K562 (cell line): Measurements from ENCODE around the gene USP32. TPM values are rescaled to one million over a fixed set of nuclear protein-coding genes. Genes with fewer than 3 reads are reported as not detected.

Experiments
- BDP1 ChIP-seq: IDR thresholded peaks from 3 replicates; pipeline ENCODE4 v1.6.1; 2011; ENCODE audit not compliant: insufficient read length, insufficient read depth
- CHCHD3 ChIP-seq: fragments of 250-450 bp; sonication (Bioruptor Pico); IDR thresholded peaks from 2 replicates; pipeline ENCODE4 v2.1.2; 2022; ENCODE audit warnings: mild to moderate bottlenecking
- HCFC1 ChIP-seq: IDR thresholded peaks from 2 replicates; pipeline ENCODE4 v1.6.1; 2012; ENCODE audit warnings: low read depth, low read length, improper control_type of control experiment
- RBFOX2 ChIP-seq: fragments of 200-400 bp; formaldehyde crosslinking; IDR thresholded peaks from 2 replicates; pipeline ENCODE4 v1.6.1; 2017; ENCODE audit warnings: low read depth, mild to moderate bottlenecking, low read length, moderate library complexity
- THRAP3 ChIP-seq: fragments of 450-650 bp; IDR thresholded peaks from 2 replicates; pipeline ENCODE4 v1.6.1; 2016; ENCODE audit warnings: mild to moderate bottlenecking, inconsistent platforms, borderline replicate concordance
- YY1 ChIP-seq, 3 experiments: IDR thresholded peaks; 2 replicates each; pipeline ENCODE4 v1.6.1; 2011; ENCODE audit warnings: low read length in 2 of 3, mild to moderate bottlenecking in 2 of 3, moderate library complexity in 2 of 3, borderline replicate concordance in 1 of 3, control low read depth in 1 of 3, low read depth in 1 of 3; ENCODE audit not compliant: insufficient read depth in 3 of 3, insufficient replicate concordance in 2 of 3, control insufficient read depth in 1 of 3, insufficient read length in 1 of 3; ENCODE audit errors: extremely low read depth in 1 of 3
- polyA plus RNA-seq, 8 experiments: library from polyadenylated mRNA; depleted of rRNA in 4 of 8; stranded (reverse) in 5 of 8; unstranded in 3 of 8; fragments of >200 nt; fragmentation: Nextera tagmentation in 2 of 8; fragmentation: Illumina TruSeq in 1 of 8; extraction: Ambion mirVana in 2 of 8; extraction: Trizol in 1 of 8; gene quantifications; 2 replicates each; pipeline versions ENCODE4 v1.2.1 to v1.2.3, GENCODE V29; 2011 to 2014; ENCODE audit warnings: inconsistent platforms in 1 of 8, missing spikeins in 1 of 8
- total RNA-seq, 7 experiments: library from RNA; depleted of rRNA in 6 of 7; stranded (reverse); fragments of >200 nt in 6 of 7; fragmentation: Illumina TruSeq in 2 of 7; extraction: Trizol in 2 of 7; gene quantifications; 2 replicates each; pipeline versions ENCODE4 v1.2.1 to v1.2.3, GENCODE V29; 2011 to 2021; ENCODE audit warnings: low replicate concordance in 1 of 7
- TF ChIP-seq, protein P1 (sequence below): sonication (generic); formaldehyde crosslinking; IDR thresholded peaks from 2 replicates; pipeline ENCODE4 v1.8.1; 2023; ENCODE audit warnings: mild to moderate bottlenecking, missing genetic modification reagents
- TF ChIP-seq, protein P2 (sequence below): IDR thresholded peaks from 3 replicates; pipeline ENCODE4 v1.6.1; 2011; ENCODE audit warnings: borderline replicate concordance, mild to moderate bottlenecking; ENCODE audit not compliant: insufficient read length, insufficient read depth
- TF ChIP-seq, protein P3 (sequence below): sonication (generic); formaldehyde crosslinking; IDR thresholded peaks from 2 replicates; pipeline ENCODE4 v1.8.1; 2023; ENCODE audit warnings: missing genetic modification reagents, mild to moderate bottlenecking, borderline replicate concordance

Gene USP32
- total and polyA plus RNA-seq, 9 of the 15 experiments (the other 6 are each of a cell fraction or from before 2014, with no cell fraction given): 18.0 to 69.3 (median 47.1) TPM

DNA sequence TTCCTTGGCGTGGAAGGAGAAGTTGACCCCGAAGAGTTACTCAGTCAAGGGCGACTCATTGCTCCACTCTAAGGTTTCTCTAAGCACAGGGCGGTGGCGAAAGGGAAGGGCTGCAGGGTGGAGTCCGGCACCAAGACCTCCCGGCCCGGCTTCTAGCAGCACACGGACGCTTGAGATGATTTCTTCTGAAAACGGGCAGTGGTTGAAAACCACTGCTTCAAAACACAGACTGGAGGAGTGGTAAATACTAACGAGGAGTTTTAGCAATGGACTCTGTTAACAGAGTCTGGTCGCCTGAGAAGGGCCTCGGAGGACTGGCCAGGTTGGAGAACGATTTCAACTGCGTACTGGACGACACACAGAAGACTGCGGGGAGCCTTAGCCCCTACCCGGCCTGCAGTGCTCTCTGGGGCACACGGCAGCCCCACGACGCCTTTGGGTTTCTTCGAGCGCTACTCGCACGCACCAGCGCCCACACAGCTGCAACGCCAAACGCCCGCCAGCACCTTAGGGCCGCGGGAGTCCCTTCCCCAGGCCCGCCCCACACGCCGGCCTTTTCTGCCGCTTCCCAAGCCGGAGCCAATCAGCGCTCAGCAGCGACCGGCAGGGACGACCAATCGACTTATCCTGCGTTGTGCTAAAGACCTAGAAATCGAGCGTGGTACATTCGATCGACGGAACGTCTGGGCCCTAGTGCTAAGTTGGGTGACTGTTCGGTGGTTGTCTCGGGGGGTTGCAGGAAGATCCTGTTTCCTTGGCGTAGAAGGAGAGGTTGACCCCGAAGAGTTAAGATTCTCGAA, 256.6 kb downstream of the USP32 start (continued):
- TF ChIP-seq, protein P1, sequence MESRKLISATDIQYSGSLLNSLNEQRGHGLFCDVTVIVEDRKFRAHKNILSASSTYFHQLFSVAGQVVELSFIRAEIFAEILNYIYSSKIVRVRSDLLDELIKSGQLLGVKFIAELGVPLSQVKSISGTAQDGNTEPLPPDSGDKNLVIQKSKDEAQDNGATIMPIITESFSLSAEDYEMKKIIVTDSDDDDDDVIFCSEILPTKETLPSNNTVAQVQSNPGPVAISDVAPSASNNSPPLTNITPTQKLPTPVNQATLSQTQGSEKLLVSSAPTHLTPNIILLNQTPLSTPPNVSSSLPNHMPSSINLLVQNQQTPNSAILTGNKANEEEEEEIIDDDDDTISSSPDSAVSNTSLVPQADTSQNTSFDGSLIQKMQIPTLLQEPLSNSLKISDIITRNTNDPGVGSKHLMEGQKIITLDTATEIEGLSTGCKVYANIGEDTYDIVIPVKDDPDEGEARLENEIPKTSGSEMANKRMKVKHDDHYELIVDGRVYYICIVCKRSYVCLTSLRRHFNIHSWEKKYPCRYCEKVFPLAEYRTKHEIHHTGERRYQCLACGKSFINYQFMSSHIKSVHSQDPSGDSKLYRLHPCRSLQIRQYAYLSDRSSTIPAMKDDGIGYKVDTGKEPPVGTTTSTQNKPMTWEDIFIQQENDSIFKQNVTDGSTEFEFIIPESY (CRISPR knock-in tag): peak; percentile 82
- TF ChIP-seq, protein P2, sequence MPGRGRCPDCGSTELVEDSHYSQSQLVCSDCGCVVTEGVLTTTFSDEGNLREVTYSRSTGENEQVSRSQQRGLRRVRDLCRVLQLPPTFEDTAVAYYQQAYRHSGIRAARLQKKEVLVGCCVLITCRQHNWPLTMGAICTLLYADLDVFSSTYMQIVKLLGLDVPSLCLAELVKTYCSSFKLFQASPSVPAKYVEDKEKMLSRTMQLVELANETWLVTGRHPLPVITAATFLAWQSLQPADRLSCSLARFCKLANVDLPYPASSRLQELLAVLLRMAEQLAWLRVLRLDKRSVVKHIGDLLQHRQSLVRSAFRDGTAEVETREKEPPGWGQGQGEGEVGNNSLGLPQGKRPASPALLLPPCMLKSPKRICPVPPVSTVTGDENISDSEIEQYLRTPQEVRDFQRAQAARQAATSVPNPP: no peak
- no peak for TF ChIP-seq BDP1
- peak; percentile 86 for TF ChIP-seq RBFOX2
- TF ChIP-seq CHCHD3 (CRISPR knock-in tag): no peak
- no peak for TF ChIP-seq THRAP3
- peak; percentile 75 for TF ChIP-seq HCFC1
- peak in 2 of 3 experiments; percentile 68 to 70 for TF ChIP-seq YY1 (IDR thresholded peaks at IDR 0.05; ENCODE audit: borderline replicate concordance in 1 of 3, control insufficient read depth in 1 of 3, extremely low read depth in 1 of 3, insufficient read depth in 3 of 3, insufficient read length in 1 of 3, insufficient replicate concordance in 2 of 3, low read depth in 1 of 3, low read length in 2 of 3)
- TF ChIP-seq, protein P3, sequence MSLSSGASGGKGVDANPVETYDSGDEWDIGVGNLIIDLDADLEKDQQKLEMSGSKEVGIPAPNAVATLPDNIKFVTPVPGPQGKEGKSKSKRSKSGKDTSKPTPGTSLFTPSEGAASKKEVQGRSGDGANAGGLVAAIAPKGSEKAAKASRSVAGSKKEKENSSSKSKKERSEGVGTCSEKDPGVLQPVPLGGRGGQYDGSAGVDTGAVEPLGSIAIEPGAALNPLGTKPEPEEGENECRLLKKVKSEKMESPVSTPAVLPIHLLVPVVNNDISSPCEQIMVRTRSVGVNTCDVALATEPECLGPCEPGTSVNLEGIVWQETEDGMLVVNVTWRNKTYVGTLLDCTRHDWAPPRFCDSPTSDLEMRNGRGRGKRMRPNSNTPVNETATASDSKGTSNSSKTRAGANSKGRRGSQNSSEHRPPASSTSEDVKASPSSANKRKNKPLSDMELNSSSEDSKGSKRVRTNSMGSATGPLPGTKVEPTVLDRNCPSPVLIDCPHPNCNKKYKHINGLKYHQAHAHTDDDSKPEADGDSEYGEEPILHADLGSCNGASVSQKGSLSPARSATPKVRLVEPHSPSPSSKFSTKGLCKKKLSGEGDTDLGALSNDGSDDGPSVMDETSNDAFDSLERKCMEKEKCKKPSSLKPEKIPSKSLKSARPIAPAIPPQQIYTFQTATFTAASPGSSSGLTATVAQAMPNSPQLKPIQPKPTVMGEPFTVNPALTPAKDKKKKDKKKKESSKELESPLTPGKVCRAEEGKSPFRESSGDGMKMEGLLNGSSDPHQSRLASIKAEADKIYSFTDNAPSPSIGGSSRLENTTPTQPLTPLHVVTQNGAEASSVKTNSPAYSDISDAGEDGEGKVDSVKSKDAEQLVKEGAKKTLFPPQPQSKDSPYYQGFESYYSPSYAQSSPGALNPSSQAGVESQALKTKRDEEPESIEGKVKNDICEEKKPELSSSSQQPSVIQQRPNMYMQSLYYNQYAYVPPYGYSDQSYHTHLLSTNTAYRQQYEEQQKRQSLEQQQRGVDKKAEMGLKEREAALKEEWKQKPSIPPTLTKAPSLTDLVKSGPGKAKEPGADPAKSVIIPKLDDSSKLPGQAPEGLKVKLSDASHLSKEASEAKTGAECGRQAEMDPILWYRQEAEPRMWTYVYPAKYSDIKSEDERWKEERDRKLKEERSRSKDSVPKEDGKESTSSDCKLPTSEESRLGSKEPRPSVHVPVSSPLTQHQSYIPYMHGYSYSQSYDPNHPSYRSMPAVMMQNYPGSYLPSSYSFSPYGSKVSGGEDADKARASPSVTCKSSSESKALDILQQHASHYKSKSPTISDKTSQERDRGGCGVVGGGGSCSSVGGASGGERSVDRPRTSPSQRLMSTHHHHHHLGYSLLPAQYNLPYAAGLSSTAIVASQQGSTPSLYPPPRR (CRISPR knock-in tag): no peak
